Breast epithelium (tissue), 4 donors: ENCODE results near the gene SLC18A2. TPM values are rescaled to one million over a fixed set of nuclear protein-coding genes. Genes with fewer than 3 reads are reported as not detected.

Experiments
- DNase-seq, 2 donors: peaks; one replicate each; pipeline ENCODE4 v3.0.0-alpha.2; 2019; ENCODE audit warnings: low spot score in 2 of 2
- H3K27ac ChIP-seq, 2 donors: fragments of 200-600 bp; sonication (generic) in 1 of 2; one replicate each; pipeline ENCODE4 v1.5.1; 2016 to 2019; ENCODE audit warnings: mild to moderate bottlenecking in 1 of 2
- H3K27me3 ChIP-seq, 2 donors: fragments of 200-600 bp; sonication (generic) in 1 of 2; one replicate each; pipeline versions ENCODE4 v1.5.1 to v1.6.0; 2017 to 2019; ENCODE audit warnings: control low read depth in 1 of 2, mild to moderate bottlenecking in 1 of 2
- H3K36me3 ChIP-seq: fragments of 200-600 bp; one replicate; pipeline ENCODE4 v1.5.1; 2019
- H3K4me1 ChIP-seq, 2 donors: fragments of 200-600 bp; sonication (generic); one replicate each; pipeline ENCODE4 v1.5.1; 2016 to 2019; ENCODE audit warnings: control low read depth in 1 of 2
- H3K4me3 ChIP-seq, 3 donors: fragments of 200-600 bp; sonication (generic); 1 replicate in 2 of 3; 2 replicates in 1 of 3; pipeline ENCODE4 v1.5.1; 2016 to 2019; ENCODE audit warnings: mild to moderate bottlenecking in 3 of 3, moderate library complexity in 2 of 3
- H3K9me3 ChIP-seq, 2 donors: fragments of 200-600 bp; sonication (generic) in 1 of 2; one replicate each; pipeline ENCODE4 v1.5.1; 2016 to 2019; ENCODE audit warnings: control low read depth in 1 of 2
- POLR2A ChIP-seq: fragments of 450-650 bp; IDR thresholded peaks from one replicate; pipeline ENCODE4 v1.6.1; 2016; ENCODE audit warnings: antibody characterized with exemption, mild to moderate bottlenecking, moderate library complexity
- POLR2AphosphoS5 ChIP-seq, 3 donors: sonication (generic); formaldehyde crosslinking; IDR thresholded peaks; one replicate each; pipeline ENCODE4 v1.6.1; 2017; ENCODE audit warnings: antibody characterized with exemption in 3 of 3
- intact Hi-C: fragments of 100-400 bp; cut with DNase I; formaldehyde crosslinking; loops from one replicate; pipeline ENCODE4 v1.15.1; 2023; ENCODE audit warnings: low total_unique reads
- total RNA-seq, 3 donors: library from RNA; depleted of rRNA; stranded (reverse); fragments of >200 nt; gene quantifications; one replicate each; pipeline ENCODE4 v1.1.0, GENCODE V29; 2016
- TF ChIP-seq, protein P1 (sequence below), 3 donors: fragments of 450-650 bp; IDR thresholded peaks; one replicate each; pipeline ENCODE4 v1.5.1; 2016 to 2017; ENCODE audit warnings: antibody characterized with exemption in 3 of 3, mild to moderate bottlenecking in 3 of 3, moderate library complexity in 3 of 3

The SLC18A2 gene
- total RNA-seq, 3 donors from 2014 or later = 0.73 to 2.1 TPM; not detected in 1

DNA sequence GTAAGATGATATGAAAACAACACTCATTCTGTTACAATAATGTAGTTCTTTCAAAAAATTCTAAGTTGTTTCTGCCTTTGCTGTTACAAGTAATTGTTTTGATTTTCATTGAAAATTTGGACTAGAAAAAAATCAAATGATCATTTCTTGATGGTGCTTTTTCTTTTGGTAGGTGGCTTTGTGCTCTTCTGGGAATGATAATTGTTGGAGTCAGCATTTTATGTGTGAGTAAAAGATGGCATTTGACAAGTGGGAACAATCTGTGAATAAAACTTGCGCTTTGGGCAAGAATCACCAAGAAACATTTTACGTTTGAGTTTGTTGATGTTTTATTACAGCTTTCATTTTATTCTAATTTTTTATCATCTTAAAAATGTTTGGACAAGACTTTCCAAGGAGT is 25.9 kb downstream of the SLC18A2 start:
- Histone ChIP-seq H3K27me3 (peaks cover 0 to 18% of the 10 kb centered on the region in 2 donors), H3K36me3 (no peaks in the 10 kb centered on the region), H3K27ac (no peak overlapping the region), H3K4me3 (no peak overlapping the region), H3K4me1 (no peaks in the 10 kb centered on the region), H3K9me3 (no peaks in the 10 kb centered on the region)
- intact Hi-C loops = no loop called here
- DNase-seq = no peak
- TF ChIP-seq, protein P1, sequence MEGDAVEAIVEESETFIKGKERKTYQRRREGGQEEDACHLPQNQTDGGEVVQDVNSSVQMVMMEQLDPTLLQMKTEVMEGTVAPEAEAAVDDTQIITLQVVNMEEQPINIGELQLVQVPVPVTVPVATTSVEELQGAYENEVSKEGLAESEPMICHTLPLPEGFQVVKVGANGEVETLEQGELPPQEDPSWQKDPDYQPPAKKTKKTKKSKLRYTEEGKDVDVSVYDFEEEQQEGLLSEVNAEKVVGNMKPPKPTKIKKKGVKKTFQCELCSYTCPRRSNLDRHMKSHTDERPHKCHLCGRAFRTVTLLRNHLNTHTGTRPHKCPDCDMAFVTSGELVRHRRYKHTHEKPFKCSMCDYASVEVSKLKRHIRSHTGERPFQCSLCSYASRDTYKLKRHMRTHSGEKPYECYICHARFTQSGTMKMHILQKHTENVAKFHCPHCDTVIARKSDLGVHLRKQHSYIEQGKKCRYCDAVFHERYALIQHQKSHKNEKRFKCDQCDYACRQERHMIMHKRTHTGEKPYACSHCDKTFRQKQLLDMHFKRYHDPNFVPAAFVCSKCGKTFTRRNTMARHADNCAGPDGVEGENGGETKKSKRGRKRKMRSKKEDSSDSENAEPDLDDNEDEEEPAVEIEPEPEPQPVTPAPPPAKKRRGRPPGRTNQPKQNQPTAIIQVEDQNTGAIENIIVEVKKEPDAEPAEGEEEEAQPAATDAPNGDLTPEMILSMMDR (IDR thresholded peaks at IDR 0.05) = no peak
- TF ChIP-seq POLR2A = no peak
- TF ChIP-seq POLR2AphosphoS5 (IDR thresholded peaks at IDR 0.05) = no peak

DNA sequence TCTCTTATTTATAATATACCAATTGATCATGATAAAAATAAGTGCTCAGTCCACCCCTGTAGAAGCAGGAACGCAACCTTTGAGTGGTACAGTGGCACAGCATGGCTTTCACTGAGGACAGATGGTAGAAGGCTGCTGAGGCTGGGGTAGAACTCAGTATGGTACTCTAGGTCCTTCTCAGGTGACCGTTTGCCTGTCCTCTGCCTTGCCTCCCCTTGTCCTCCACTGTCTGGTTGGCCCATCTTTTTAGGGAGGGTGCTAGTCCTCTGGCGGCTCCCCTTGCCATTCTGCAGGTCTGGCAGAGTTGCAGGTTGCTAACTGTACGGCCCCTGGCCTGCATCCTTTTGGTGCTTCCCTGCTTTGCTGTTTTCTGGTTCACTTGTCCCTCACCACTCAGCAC is 27.3 kb downstream of the SLC18A2 start:
- DNase-seq = no peak
- intact Hi-C loops = no loop called here
- Histone ChIP-seq H3K27ac (no peak overlapping the region), H3K9me3 (no peaks in the 10 kb centered on the region), H3K27me3 (peaks cover 0 to 9% of the 10 kb centered on the region in 2 donors), H3K4me3 (no peak overlapping the region), H3K36me3 (no peaks in the 10 kb centered on the region), H3K4me1 (no peaks in the 10 kb centered on the region)
- TF ChIP-seq, protein P1 (IDR thresholded peaks at IDR 0.05) = no peak
- no peak for TF ChIP-seq POLR2A
- TF ChIP-seq POLR2AphosphoS5 (IDR thresholded peaks at IDR 0.05) = no peak

DNA sequence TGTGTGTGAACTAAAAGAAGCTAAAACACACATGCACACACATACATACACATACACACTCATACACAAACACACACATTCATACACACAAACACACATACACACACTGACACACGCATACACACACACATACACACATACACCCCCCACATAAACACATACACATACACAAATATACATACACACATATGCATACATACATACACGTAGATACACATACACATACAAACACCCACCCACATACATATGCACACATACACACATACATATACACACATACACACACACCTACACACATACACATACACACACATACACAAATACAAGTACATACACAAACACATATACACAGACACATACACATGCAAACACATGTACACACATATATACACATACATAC is 28.0 kb downstream of the SLC18A2 start:
- Histone ChIP-seq H3K27ac (no peak overlapping the region), H3K9me3 (no peaks in the 10 kb centered on the region), H3K4me1 (no peaks in the 10 kb centered on the region), H3K4me3 (no peak overlapping the region), H3K27me3 (peaks cover 0 to 3% of the 10 kb centered on the region in 2 donors), H3K36me3 (no peaks in the 10 kb centered on the region)
- no peak for DNase-seq
- TF ChIP-seq, protein P1 (IDR thresholded peaks at IDR 0.05) = no peak
- TF ChIP-seq POLR2AphosphoS5 (IDR thresholded peaks at IDR 0.05) (no peak), POLR2A (no peak)
- intact Hi-C loops = no loop called here

DNA sequence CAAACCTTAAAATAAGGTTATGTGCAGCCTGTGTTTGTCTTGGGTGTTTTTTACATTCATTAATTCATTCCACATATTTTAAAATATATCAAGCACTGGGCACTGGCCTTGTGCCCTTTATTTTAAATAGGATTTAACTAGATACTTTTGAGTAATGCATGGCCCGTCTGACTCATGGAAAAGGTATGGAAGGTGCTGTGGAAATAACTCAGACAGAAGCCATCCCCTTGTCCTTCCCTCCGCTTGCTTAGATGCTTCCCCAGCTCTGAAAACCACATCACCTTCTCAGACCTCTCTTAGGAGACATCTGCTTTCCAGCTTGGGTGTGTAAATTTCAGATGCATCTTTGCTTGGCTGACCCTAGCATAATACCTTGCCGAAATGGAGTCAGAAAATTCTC is 30.5 kb downstream of the SLC18A2 start:
- Histone ChIP-seq H3K4me3 (no peak overlapping the region), H3K4me1 (no peaks in the 10 kb centered on the region), H3K27ac (no peak overlapping the region), H3K27me3 (no peaks in the 10 kb centered on the region), H3K9me3 (no peaks in the 10 kb centered on the region), H3K36me3 (no peaks in the 10 kb centered on the region)
- TF ChIP-seq POLR2AphosphoS5 (IDR thresholded peaks at IDR 0.05) = no peak
- no peak for TF ChIP-seq POLR2A
- TF ChIP-seq, protein P1 (IDR thresholded peaks at IDR 0.05) = no peak
- intact Hi-C loops = no loop called here
- no peak for DNase-seq

DNA sequence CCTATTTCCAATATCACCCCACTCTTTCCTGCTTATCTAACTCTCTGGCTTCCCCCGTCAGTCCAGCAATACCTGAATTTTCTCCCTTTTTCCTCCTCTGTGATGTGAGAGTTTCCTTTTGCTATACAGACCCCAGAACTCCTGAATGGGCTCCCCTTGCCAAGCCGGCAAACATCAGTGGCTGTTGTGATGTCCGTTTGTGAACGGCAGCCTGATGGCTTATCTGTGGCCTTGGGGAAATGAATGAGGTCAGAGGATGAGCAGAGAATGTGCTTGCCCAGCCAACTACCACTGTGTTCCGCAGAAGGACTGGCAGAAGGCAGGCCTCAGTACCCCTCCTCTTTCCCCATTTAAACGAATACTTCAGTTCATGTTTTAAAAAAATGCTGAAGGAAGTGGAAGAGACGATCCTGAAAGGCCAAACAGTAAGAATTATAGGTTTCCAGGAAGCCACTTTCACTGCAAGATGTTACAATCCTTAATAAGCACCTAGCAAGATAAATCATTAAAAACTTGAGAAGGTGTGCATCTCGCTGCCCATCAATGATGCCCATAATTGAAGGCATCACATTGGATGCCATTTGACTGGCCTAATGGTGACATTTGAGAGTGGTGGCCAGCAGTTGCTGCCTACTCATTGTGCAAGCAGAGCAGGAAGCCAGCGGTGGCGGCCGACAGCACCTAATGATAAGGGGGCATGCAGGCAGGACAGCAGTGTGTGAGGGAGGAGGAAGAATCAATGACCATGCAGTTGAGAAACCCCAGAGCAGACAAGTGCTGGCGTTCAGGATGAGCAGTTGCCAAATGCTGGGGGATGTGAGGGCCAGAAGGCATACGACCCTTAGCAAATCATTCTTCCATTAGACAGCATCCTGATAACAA is 31.5 kb downstream of the SLC18A2 start:
- TF ChIP-seq, protein P1 (IDR thresholded peaks at IDR 0.05) = no peak
- TF ChIP-seq POLR2AphosphoS5 (IDR thresholded peaks at IDR 0.05) = no peak
- no peak for TF ChIP-seq POLR2A
- Histone ChIP-seq H3K4me3 (no peak overlapping the region), H3K36me3 (no peaks in the 10 kb centered on the region), H3K27ac (no peak overlapping the region), H3K9me3 (no peaks in the 10 kb centered on the region), H3K27me3 (no peaks in the 10 kb centered on the region), H3K4me1 (no peaks in the 10 kb centered on the region)
- no peak for DNase-seq
- intact Hi-C loops = no loop called here
